Mesenteric fat pad (tissue), 1 donor: ENCODE measurements around the gene HSPB7. TPM values are rescaled to one million over a fixed set of nuclear protein-coding genes. Genes with fewer than 3 reads are reported as not detected.
"Not testable (repeated sequence)": the region's sequence is repeated elsewhere in the genome, so short reads cannot be mapped to it uniquely, and the experiment has no call there.

ENCODE experiments used
- DNase-seq: peaks from one replicate; pipeline ENCODE4 v3.0.0-alpha.2; 2020; ENCODE audit warnings: low spot score
- total RNA-seq: library from RNA; stranded (reverse); fragmentation: NEBNext Ultra II Directional; extraction: Animal tissue kit (Norgen Biotek cat#: 25700); gene quantifications from one replicate; pipeline ENCODE4 v1.2.1, GENCODE V29; 2021
- donor health status: DM: yes; HTN: yes; CAD: no.

HSPB7 gene
- total RNA-seq, 1 donor from 2014 or later = 342 TPM

GRCh38 chr1:16009030-16009460, 8.8 kb downstream of the HSPB7 start:
- no peak for DNase-seq

DNA sequence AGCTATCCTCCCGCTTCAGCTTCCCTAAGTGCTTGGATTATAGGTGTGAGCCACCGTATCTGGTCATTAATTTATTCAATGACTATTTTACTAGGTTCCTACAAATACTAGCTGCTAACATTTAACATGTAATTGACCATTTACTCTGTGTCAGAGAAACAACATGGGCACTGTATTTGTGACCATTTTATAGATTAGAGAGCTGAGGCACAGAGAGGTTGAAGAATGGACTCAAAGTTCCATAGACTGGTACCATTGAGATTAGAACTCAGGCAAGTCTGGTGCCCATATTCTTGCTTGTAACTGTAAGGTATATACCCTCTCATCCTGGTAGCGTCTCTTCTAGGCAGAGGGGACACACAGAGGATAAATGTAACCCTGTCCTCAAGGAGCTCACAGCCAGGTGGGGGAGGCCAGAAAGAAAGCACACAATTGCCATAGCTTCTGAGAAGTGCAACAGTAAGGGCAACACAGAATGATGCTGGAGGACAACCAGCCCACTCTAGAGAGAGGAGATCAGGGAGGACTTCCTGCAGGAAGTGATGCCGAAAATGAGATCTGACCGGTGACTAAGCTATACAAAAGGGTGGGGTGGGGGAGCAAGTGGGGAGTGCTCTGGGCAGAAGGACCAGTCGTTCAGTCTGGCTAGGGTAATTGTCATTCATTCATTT, 10.0 kb downstream of the HSPB7 start:
- no peak for DNase-seq

DNA sequence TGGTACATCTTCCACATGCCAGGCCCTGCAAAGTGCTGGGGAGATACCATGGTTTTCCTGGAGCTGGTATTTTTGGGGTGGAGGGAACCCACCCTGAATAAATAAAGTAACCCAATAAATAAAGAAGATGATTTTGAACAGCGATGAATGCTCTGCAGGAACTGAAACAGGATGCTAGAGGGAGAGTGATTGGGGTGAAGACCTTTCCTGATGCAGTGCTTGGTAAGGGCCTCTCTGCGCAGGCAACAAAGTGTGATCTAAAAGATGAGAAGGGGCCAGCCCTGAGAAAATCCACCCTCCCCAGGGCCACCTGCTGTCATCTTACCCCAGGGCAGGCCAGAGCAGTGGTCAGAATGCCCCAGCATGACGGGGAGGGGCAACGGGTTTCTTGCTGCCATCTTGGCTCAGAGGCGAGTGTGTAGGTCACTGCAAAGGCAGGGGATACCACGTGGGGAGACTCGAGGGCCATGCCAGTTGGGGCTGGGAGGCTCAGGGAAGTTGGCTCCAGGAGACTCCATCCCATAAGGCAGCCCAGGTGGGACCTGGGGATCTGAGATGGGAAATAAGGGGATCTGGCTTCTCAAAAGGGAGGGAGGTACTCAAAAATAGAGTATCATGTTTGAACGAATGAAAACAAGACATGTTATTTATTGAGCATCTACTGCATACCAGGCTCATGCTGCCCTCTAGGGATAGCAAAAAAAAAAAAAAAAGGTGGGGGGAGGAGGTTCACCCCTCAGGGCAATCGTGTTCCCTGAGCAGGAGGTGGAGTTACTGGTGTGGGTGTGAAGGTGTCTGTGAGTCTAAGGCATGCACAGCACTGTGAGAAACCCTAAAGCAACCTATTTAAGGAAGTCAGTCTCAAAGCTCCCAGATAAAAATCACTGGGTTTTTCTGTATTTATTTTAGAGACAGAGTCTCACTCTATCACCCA, 11.0 kb downstream of the HSPB7 start:
- no peak for DNase-seq

DNA sequence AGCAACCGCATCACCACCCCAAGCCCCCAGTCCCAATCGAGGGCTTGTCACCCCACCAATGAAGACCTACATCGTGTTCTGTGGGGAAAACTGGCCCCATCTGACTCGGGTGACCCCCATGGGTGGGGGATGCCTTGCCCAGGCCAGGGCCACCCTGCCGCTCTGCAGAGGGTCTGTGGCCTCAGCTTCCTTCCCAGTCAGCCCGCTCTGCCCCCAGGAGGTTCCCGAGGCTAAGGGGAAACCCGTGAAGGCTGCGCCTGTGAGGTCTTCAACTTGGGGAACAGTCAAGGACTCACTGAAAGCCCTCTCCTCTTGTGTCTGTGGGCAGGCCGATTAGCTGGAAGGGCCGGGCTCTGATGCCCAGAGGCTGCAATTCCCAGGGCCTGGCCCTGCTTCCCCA, 11.8 kb downstream of the HSPB7 start:
- no peak for DNase-seq

DNA sequence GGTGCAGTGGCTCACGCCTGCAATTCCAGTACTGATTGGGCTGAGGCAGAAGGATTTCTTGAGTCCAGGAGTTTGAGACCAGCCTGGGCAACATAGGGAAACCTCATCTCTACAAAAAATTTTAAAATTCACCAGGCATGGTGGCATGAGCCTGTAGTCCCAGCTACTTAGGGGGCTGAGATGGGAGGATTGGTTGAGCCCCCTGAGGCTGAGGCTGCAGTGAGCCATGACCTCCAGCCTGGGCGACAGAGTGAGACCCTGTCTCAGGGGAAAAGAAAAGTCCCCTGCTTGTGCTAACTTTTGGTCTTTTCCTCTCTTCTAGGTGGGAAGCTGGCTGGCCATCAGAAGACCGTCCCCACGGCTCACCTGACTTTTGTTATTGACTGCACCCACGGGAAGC, 12.2 kb downstream of the HSPB7 start:
- DNase-seq = no peak

DNA sequence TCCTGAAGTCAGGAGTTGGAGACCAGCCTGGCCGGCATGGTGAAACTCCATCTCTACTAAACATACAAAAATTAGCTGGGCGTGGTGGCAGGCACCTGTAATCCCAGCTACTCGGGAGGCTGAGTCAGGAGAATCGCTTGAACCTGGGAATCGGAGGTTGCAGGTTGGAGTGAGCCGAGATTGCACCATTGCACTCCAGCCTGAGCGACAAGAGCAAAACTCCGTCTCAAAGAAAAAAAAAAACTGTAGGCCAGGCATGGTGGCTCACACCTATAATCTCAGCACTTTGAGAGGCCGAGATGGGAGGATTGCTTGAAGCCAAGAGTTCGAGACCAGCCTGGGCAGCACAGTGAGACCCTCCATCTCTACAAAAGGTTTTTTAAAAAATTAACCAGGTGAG, 16.6 kb downstream of the HSPB7 start:
- DNase-seq = not testable (repeated sequence)

GRCh38 chr1:15998929-15999328, 18.9 kb downstream of the HSPB7 start:
- no peak for DNase-seq

- DNase-seq = no peak
These were observed 20.1 kb downstream of the HSPB7 start for GRCh38 chr1:15997637-15998280.

- DNase-seq = no peak
These were observed 20.7 kb downstream of the HSPB7 start for GRCh38 chr1:15997076-15997585.

DNA sequence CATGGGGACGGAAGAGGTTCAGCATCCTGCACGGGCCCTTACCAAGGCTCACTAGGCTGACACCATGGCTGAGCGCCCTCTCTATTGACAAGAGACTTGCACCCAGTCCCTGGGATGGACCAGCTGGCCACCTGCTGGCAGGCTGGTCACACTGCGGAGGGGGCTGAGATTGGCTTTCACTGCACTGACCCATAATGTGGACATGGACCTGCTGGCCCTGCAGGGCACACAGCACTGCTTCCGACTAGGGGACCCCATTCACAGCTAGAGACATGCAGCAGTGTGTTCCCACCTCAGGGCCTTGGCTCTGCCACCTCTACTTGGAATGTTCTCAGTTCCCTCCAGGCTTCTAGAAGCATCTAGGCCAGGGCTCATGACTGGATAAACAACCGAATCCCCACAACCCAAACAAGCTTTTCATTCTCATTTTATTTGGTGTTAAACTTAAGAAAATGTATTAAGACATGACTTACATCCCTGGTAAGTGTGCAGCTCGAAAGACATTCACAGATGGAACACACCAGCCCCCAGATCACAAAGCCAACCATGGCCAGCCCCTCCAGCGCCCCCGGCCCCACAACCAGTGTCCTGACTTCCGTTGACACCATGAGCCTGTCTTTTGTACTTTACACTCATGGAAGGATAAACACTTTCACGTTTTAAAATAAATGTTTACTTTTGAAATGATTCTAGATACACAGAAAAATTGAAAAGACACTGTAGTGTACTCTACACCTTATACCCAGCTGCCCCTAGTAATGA, 23.1 kb downstream of the HSPB7 start:
- no peak for DNase-seq

- no peak for DNase-seq
These were observed 23.8 kb downstream of the HSPB7 start for GRCh38 chr1:15994081-15994480.

DNA sequence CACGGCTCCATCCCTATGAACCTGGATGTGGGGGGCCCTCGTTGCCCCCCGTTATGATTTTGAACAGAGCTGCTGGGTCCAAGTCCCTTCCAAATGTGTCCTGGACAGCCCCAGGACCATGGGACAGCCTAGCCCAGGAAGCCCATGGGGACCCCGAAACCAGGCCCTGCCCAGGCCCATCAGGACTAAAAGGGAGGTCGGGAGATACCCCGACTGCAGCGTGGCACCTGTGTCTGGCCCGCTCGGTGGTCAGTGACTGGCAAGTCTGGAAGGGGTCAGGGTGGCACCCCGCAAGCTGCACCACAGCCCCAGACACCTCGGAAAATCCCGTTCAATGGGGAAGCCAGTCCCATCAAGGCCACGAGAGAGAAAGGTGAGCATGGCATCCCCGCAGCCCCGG, 24.2 kb downstream of the HSPB7 start:
- no peak for DNase-seq

DNA sequence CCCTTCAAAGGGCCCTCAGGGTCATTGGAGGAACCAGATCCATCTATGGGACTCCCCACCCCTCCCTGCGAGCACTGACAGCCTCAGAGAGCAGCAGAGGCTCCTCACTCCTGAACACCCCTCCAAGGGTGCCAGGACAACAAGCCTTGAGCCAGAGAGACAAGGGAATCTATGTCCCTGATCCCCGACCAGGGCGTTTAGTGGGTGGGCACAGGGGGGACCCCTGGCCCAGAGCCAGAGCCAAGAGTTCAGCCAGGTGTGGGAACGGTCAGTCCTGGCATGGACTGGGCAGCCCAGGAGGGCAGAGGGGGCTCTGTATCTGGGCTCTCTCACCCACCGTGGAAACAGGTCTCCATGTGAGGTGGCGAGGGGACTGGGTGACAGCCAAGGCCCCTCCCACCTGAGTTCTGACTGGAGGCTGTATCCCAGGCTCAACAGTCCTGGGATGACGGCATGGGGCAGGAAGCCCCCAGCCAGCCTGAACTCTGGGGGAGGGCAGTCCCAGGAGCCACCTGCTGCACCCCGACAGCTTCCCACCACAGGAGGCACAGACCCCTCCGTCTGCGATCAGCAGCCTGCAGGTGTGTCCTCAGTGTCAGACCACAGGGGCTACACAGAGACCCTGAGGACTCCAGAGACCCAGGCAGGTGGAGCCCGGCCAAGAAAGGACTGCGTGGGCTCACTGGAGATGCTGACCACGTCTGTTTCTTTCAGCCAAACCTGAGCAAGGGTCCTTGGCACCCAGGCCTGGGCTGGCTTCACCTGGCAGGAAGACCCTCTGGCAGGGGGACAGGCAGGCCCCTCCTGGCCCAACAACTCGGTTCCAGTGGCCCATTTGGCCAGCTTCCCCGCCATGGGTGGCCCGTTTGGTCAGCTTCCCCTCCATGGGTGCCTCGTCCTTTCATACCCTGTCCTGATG, 25.0 kb downstream of the HSPB7 start:
- DNase-seq = no peak

- no peak for DNase-seq
These were observed 25.7 kb downstream of the HSPB7 start for GRCh38 chr1:15992187-15992553.

- DNase-seq = no peak
These were observed 26.2 kb downstream of the HSPB7 start for GRCh38 chr1:15991427-15992186.

DNA sequence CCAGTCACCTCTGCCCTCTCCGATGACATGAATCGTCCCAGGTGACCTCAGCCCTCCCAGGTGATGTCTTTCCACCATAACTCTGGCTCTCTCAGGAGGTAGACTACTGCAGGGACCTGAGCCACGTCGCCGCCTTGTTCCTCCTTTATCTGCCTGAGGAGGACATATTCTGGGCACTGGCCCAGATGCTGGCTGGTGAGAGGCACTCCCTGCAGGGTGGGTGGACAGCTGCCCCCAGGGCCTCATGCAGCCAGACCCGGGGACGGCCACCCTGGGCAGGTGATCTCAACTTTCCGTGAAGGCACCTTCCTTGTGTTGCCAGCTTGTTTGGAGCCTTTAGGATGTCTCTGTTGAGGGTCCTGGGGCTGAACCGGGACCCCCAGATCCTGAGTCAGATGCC, 28.1 kb downstream of the HSPB7 start:
- DNase-seq = no peak

GRCh38 chr1:15988856-15989736, 28.7 kb downstream of the HSPB7 start:
- no peak for DNase-seq

GRCh38 chr1:15985611-15986297, 32.1 kb downstream of the HSPB7 start:
- no peak for DNase-seq
